ENCODE measurements around the gene MIPOL1.

GRCh38 chr14:37490607-37491006, 292.9 kb downstream of the MIPOL1 start:
- TF ChIP-seq CTCF (IDR thresholded peaks at IDR 0.05) (no peak), POLR2A (IDR thresholded peaks at IDR 0.05) (no peak), EP300 (IDR thresholded peaks at IDR 0.05) (no peak)

All from ovary (tissue), 3 donors.